ENCODE results near the gene FBXO46. TPM values are rescaled to one million over a fixed set of nuclear protein-coding genes. Genes with fewer than 3 reads are reported as not detected.
"Not testable (repeated sequence)": the region's sequence is repeated elsewhere in the genome, so short reads cannot be mapped to it uniquely, and the experiment has no call there.

Gene FBXO46
- total RNA-seq, 2 donors from 2014 or later = 28.3 to 28.8 TPM

DNA sequence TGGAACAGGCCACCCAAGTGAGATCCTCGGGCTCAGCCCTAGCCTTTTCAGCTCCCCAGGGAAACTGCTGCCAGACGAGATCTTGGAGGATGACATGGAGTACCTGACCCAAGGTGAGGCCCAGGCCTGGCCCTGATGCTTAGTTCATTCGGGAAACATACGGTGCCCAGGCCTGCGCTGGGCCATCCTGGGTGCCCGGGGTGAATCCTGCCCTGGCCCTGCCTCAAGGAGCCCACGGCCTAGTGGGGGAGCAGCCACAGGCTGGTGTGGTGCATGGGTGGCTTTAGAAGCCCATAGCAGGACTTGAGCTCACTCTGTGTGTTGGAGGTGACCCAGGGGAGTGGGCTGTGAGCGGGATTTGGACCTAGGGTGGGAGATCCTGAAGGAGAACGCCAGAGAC lies 28.2 kb upstream of the FBXO46 start:
- no peak overlapping the region for H3K27ac ChIP-seq
- H3K36me3 ChIP-seq = no peaks in the 10 kb centered on the region
- no peaks in the 10 kb centered on the region for H3K9me3 ChIP-seq
- H3K9ac ChIP-seq (ENCODE audit: low read depth in 2 of 2, low read length in 2 of 2) = no peak overlapping the region
- intact Hi-C loops (cut with DNase I) = no loop called here
- H3K27me3 ChIP-seq = no peaks in the 10 kb centered on the region
- no peak for DNase-seq
- no peak for TF ChIP-seq CTCF (IDR thresholded peaks at IDR 0.05)
- no peaks in the 10 kb centered on the region for H3K4me1 ChIP-seq
- no peak overlapping the region for H3K4me3 ChIP-seq

- Histone ChIP-seq H3K9me3 (no peaks in the 10 kb centered on the region), H3K4me3 (no peak overlapping the region)
Observed at GRCh38 chr19:45757695-45758094, 27.0 kb upstream of the FBXO46 start.

GRCh38 chr19:45754323-45754722 lies 23.6 kb upstream of the FBXO46 start:
- Histone ChIP-seq H3K36me3 (no peaks in the 10 kb centered on the region), H3K9ac (ENCODE audit: low read depth in 2 of 2, low read length in 2 of 2) (no peak overlapping the region), H3K9me3 (no peaks in the 10 kb centered on the region), H3K27ac (no peak overlapping the region), H3K4me3 (no peak overlapping the region), H3K4me1 (no peaks in the 10 kb centered on the region), H3K27me3 (no peaks in the 10 kb centered on the region)
- intact Hi-C loops (cut with DNase I) = no loop called here
- no peak for TF ChIP-seq CTCF (IDR thresholded peaks at IDR 0.05)
- no peak for DNase-seq

More at GRCh38 chr19:45757695-45758094, 27.0 kb upstream of the FBXO46 start:
- no peak overlapping the region for H3K9ac ChIP-seq (ENCODE audit: low read depth in 2 of 2, low read length in 2 of 2)
- no peaks in the 10 kb centered on the region for H3K4me1 ChIP-seq
- H3K36me3 ChIP-seq = no peaks in the 10 kb centered on the region
- TF ChIP-seq CTCF (IDR thresholded peaks at IDR 0.05) = no peak
- intact Hi-C loops (cut with DNase I) = no loop called here
- H3K27me3 ChIP-seq = no peaks in the 10 kb centered on the region
- no peak for DNase-seq
- H3K27ac ChIP-seq = no peak overlapping the region

- no peak overlapping the region for H3K9ac ChIP-seq (ENCODE audit: low read depth in 2 of 2, low read length in 2 of 2)
- no peak for DNase-seq
- no peak overlapping the region for H3K4me3 ChIP-seq
- TF ChIP-seq CTCF (IDR thresholded peaks at IDR 0.05) = no peak
- no peaks in the 10 kb centered on the region for H3K4me1 ChIP-seq
- no peaks in the 10 kb centered on the region for H3K27me3 ChIP-seq
- H3K36me3 ChIP-seq = no peaks in the 10 kb centered on the region
- no peaks in the 10 kb centered on the region for H3K9me3 ChIP-seq
- no peak overlapping the region for H3K27ac ChIP-seq
- intact Hi-C loops (cut with DNase I) = no loop called here
Observed at GRCh38 chr19:45753548-45753947, 22.9 kb upstream of the FBXO46 start.

GRCh38 chr19:45752639-45753038 lies 21.9 kb upstream of the FBXO46 start:
- H3K9ac ChIP-seq (ENCODE audit: low read depth in 2 of 2, low read length in 2 of 2) = no peak overlapping the region
- H3K27me3 ChIP-seq = no peaks in the 10 kb centered on the region
- intact Hi-C loops (cut with DNase I) = no loop called here
- H3K4me3 ChIP-seq = no peak overlapping the region
- no peak for TF ChIP-seq CTCF (IDR thresholded peaks at IDR 0.05)
- no peaks in the 10 kb centered on the region for H3K36me3 ChIP-seq
- H3K4me1 ChIP-seq = no peaks in the 10 kb centered on the region
- DNase-seq = no peak
- no peak overlapping the region for H3K27ac ChIP-seq
- H3K9me3 ChIP-seq = no peaks in the 10 kb centered on the region

DNA sequence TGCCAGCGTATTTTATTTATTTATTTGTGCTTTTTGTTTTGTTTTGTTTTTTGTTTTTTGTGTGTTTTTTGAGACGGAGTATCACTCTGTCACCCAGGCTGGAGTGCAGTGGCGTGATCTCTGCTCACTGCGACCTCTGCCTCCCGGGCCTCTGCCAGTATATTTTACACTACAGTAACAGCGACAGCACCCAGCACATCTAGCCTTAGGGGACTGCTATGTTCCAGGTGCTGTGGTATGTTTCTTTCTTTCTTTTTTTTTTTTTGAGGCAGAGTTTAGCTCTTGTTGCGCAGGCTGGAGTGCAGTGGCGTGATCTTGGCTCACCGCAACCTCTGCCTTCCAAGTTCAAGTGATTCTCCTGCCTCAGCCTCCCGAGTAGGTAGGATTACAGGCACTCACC lies 20.8 kb upstream of the FBXO46 start:
- H3K36me3 ChIP-seq; H3K9ac ChIP-seq (ENCODE audit: low read depth in 2 of 2, low read length in 2 of 2); H3K27ac ChIP-seq; intact Hi-C loops (cut with DNase I); H3K27me3 ChIP-seq; H3K4me1 ChIP-seq; H3K4me3 ChIP-seq; H3K9me3 ChIP-seq; DNase-seq: not testable (repeated sequence)

Measured in colonic mucosa (tissue), 4 donors.